Measurements from ENCODE around the gene TRMT112. TPM values are rescaled to one million over a fixed set of nuclear protein-coding genes. Genes with fewer than 3 reads are reported as not detected.
A peak's percentile ranks its signal among the peaks of the same experiment; 100 is the strongest.
"Not testable (repeated sequence)": the region's sequence is repeated elsewhere in the genome, so short reads cannot be mapped to it uniquely, and the experiment has no call there.

Gene TRMT112
- total RNA-seq, 6 donors from 2014 or later, result 110 to 215 (median 170) TPM

- TF ChIP-seq EP300 (IDR thresholded peaks at IDR 0.05) (peak in 1 of 4 donors; percentile 4), POLR2AphosphoS5 (IDR thresholded peaks at IDR 0.05) (peak; percentile 66 to 90), POLR2A (IDR thresholded peaks at IDR 0.05) (peak in 3 of 4 donors; percentile 73 to 94 (median 89))
- TF ChIP-seq, protein P1, sequence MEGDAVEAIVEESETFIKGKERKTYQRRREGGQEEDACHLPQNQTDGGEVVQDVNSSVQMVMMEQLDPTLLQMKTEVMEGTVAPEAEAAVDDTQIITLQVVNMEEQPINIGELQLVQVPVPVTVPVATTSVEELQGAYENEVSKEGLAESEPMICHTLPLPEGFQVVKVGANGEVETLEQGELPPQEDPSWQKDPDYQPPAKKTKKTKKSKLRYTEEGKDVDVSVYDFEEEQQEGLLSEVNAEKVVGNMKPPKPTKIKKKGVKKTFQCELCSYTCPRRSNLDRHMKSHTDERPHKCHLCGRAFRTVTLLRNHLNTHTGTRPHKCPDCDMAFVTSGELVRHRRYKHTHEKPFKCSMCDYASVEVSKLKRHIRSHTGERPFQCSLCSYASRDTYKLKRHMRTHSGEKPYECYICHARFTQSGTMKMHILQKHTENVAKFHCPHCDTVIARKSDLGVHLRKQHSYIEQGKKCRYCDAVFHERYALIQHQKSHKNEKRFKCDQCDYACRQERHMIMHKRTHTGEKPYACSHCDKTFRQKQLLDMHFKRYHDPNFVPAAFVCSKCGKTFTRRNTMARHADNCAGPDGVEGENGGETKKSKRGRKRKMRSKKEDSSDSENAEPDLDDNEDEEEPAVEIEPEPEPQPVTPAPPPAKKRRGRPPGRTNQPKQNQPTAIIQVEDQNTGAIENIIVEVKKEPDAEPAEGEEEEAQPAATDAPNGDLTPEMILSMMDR (IDR thresholded peaks at IDR 0.05), result peak in 5 of 6 experiments; percentile 51 to 90 (median 58)
- Histone ChIP-seq H3K9me3 (no peaks in the 10 kb centered on the region), H3K36me3 (peaks cover 7 to 41% (median 33%) of the 10 kb centered on the region in 4 donors), H3K4me3 (peak within 1 kb of the TSS; percentile 66 to 91 (median 74)), H3K27me3 (no peaks in the 10 kb centered on the region), H3K27ac (peak within 1 kb of the TSS; percentile 90 to 98 (median 94)), H3K4me1 (peaks cover 23 to 57% (median 41%) of the 10 kb centered on the region in 4 donors)
- ATAC-seq (ENCODE audit: low FRiP score in 2 of 2), result peak; percentile 95 to 96
- 0 to 1% methylated on average over 23 to 56 of the region's 61 CpGs for WGBS, 2 donors
- peak; percentile 98 for DNase-seq
Measured at GRCh38 chr11:64317961-64318765, 804 bp upstream of the TRMT112 start, which contains the start of gene PRDX5. PRDX5 (plus strand) TSS chr11:64318121; CDS start chr11:64318216, 95 bp downstream.

DNA sequence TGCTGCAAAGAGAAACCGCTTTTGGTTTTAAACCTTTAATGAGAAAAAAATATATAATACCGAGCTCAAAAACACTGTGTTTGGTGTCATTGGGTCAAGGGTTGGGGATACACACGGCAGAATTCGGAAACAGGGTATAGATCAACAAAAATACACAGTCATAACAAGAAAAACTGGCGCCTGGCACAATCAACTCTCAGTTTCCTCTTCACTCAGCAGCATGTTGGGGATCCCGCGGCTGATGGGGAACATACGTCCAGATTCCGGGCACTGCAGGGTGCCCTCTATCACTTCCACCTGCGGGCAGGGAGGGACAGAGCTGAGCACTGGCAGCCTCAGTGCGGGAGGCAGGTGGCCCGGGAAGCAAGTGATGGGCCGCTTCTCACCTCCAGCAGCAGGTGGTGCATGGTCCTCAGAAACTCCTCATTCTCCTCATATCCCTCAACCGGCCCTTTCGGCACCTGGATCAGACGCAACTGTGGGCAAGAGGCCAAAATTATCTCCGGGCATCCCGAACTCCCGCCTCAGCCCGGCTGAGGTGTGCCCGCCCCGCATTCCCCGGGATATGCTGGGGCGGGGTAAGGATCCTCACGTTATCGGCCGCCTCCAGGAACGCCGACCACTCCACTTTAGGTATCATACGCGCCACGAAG is 561 bp downstream of the TRMT112 start:
- H3K9me3 ChIP-seq, result no peaks in the 10 kb centered on the region
- H3K27ac ChIP-seq, result peak overlapping the region; percentile 90 to 98 (median 94)
- H3K36me3 ChIP-seq, result peaks cover 7 to 38% (median 25%) of the 10 kb centered on the region in 4 donors
- H3K4me1 ChIP-seq, result peaks cover 18 to 47% (median 28%) of the 10 kb centered on the region in 4 donors
- H3K27me3 ChIP-seq, result no peaks in the 10 kb centered on the region
- DNase-seq (no peak), ATAC-seq (ENCODE audit: low FRiP score in 2 of 2) (no peak)
- TF ChIP-seq POLR2A (IDR thresholded peaks at IDR 0.05), result no peak
- no peak for TF ChIP-seq EP300 (IDR thresholded peaks at IDR 0.05)
- TF ChIP-seq, protein P1 (IDR thresholded peaks at IDR 0.05), result peak in 2 of 6 experiments; percentile 31 to 50
- WGBS, 2 donors, result 6 to 16% methylated on average over 10 to 32 of the region's 32 CpGs
- peak overlapping the region; percentile 66 to 91 (median 74) for H3K4me3 ChIP-seq

DNA sequence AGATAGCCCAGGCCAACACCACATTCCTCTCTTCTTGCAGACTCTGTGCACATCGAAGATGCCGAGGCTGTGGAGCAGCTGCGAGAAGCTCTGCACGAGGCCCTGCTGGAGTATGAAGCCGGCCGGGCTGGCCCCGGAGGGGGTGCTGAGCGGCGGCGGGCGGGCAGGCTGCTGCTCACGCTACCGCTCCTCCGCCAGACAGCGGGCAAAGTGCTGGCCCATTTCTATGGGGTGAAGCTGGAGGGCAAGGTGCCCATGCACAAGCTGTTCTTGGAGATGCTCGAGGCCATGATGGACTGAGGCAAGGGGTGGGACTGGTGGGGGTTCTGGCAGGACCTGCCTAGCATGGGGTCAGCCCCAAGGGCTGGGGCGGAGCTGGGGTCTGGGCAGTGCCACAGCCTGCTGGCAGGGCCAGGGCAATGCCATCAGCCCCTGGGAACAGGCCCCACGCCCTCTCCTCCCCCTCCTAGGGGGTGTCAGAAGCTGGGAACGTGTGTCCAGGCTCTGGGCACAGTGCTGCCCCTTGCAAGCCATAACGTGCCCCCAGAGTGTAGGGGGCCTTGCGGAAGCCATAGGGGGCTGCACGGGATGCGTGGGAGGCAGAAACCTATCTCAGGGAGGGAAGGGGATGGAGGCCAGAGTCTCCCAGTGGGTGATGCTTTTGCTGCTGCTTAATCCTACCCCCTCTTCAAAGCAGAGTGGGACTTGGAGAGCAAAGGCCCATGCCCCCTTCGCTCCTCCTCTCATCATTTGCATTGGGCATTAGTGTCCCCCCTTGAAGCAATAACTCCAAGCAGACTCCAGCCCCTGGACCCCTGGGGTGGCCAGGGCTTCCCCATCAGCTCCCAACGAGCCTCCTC is 1.5 kb downstream of the TRMT112 start:
- peaks cover 18 to 39% (median 25%) of the 10 kb centered on the region in 4 donors for H3K4me1 ChIP-seq
- ATAC-seq (ENCODE audit: low FRiP score in 2 of 2); H3K27me3 ChIP-seq; H3K9me3 ChIP-seq: not testable (repeated sequence)
- peaks cover 7 to 40% (median 25%) of the 10 kb centered on the region in 4 donors for H3K36me3 ChIP-seq
- WGBS, 2 donors, result 82% methylated on average over 18 to 24 of the region's 25 CpGs
- peak in 1 of 2 donors; percentile 83 for DNase-seq
- peak overlapping the region in 3 of 4 donors; percentile 90 to 98 (median 92) for H3K27ac ChIP-seq
- peak overlapping the region in 1 of 4 donors; percentile 66 for H3K4me3 ChIP-seq

- TF ChIP-seq POLR2A (IDR thresholded peaks at IDR 0.05) (no peak), POLR2AphosphoS5 (IDR thresholded peaks at IDR 0.05) (no peak)
- TF ChIP-seq, protein P1 (IDR thresholded peaks at IDR 0.05), result no peak
- Histone ChIP-seq H3K27me3 (no peaks in the 10 kb centered on the region), H3K9me3 (no peaks in the 10 kb centered on the region), H3K27ac (peak overlapping the region in 1 of 4 donors; percentile 56), H3K4me3 (no peak overlapping the region), H3K36me3 (peaks cover 7 to 40% (median 23%) of the 10 kb centered on the region in 4 donors), H3K4me1 (peaks cover 18 to 31% (median 22%) of the 10 kb centered on the region in 4 donors)
- ATAC-seq (ENCODE audit: low FRiP score in 2 of 2) (no peak), DNase-seq (peak in 1 of 2 donors; percentile 78)
- WGBS, 2 donors, result 96 to 98% methylated on average over 13 to 24 of the region's 24 CpGs
Measured at GRCh38 chr11:64314805-64315561, 2.4 kb downstream of the TRMT112 start.

All from upper lobe of left lung (tissue), 6 donors.